Astrocyte (in vitro differentiated cells and primary cell): Measurements from ENCODE around the gene NUDT16L1. TPM values are rescaled to one million over a fixed set of nuclear protein-coding genes. Genes with fewer than 3 reads are reported as not detected.

Experiments
- DNase-seq: peaks from one replicate; pipeline ENCODE4 v3.0.0-alpha.2; 2010; ENCODE audit warnings: low read depth
- FAIRE-seq: peaks from 2 replicates; lab custom pipeline; 2011; peaks lifted over from hg19 to GRCh38; lab: Jason Lieb, UNC
- H2AFZ ChIP-seq: 2 replicates; pipeline ENCODE4 v1.6.0; 2012; ENCODE audit warnings: low read depth, low read length, inconsistent platforms
- H3K27ac ChIP-seq: 2 replicates; pipeline ENCODE4 v1.5.1; 2011; ENCODE audit warnings: low read depth, low read length, inconsistent platforms
- H3K27me3 ChIP-seq: 2 replicates; pipeline ENCODE4 v1.6.0; 2011; ENCODE audit warnings: low read length, inconsistent platforms; ENCODE audit not compliant: insufficient read depth
- H3K36me3 ChIP-seq: 2 replicates; pipeline ENCODE4 v1.5.1; 2011; ENCODE audit warnings: low read length, inconsistent platforms; ENCODE audit not compliant: insufficient read depth
- H3K4me1 ChIP-seq: 2 replicates; pipeline ENCODE4 v1.5.1; 2011; ENCODE audit warnings: low read length, inconsistent platforms; ENCODE audit not compliant: insufficient read depth
- H3K4me2 ChIP-seq: 2 replicates; pipeline ENCODE4 v1.6.0; 2012; ENCODE audit warnings: low read length, inconsistent platforms
- H3K4me3 ChIP-seq: 2 replicates; pipeline ENCODE4 v1.5.1; 2011; ENCODE audit warnings: low read depth, mild to moderate bottlenecking, low read length, inconsistent platforms; ENCODE audit not compliant: insufficient read depth
- H3K79me2 ChIP-seq: 2 replicates; pipeline ENCODE4 v1.6.0; 2012; ENCODE audit warnings: mild to moderate bottlenecking, low read length, inconsistent platforms; ENCODE audit not compliant: insufficient read depth
- H3K9ac ChIP-seq: 2 replicates; pipeline ENCODE4 v1.6.0; 2012; ENCODE audit warnings: mild to moderate bottlenecking, low read length, inconsistent platforms
- H3K9me3 ChIP-seq: 2 replicates; pipeline ENCODE4 v1.5.1; 2012; ENCODE audit warnings: low read depth, mild to moderate bottlenecking, low read length, inconsistent platforms; ENCODE audit not compliant: insufficient read depth
- H4K20me1 ChIP-seq: 2 replicates; pipeline ENCODE4 v1.6.0; 2012; ENCODE audit warnings: low read length, inconsistent platforms; ENCODE audit not compliant: insufficient read depth
- H3K27ac Mint-ChIP-seq: one replicate; pipeline ENCODE4 v1.8.0; 2021; ENCODE audit warnings: mild to moderate bottlenecking, mixed read lengths; ENCODE audit not compliant: unreplicated experiment
- H3K27me3 Mint-ChIP-seq: one replicate; pipeline ENCODE4 v1.8.0; 2021; ENCODE audit warnings: low read depth, mixed read lengths; ENCODE audit not compliant: unreplicated experiment
- H3K36me3 Mint-ChIP-seq: one replicate; pipeline ENCODE4 v1.8.0; 2021; ENCODE audit warnings: low read depth, mixed read lengths; ENCODE audit not compliant: unreplicated experiment
- H3K4me1 Mint-ChIP-seq: one replicate; pipeline ENCODE4 v1.8.0; 2021; ENCODE audit warnings: low read depth, mixed read lengths; ENCODE audit not compliant: unreplicated experiment
- H3K4me3 Mint-ChIP-seq: one replicate; pipeline ENCODE4 v1.8.0; 2021; ENCODE audit warnings: mild to moderate bottlenecking, moderate library complexity, mixed read lengths; ENCODE audit not compliant: unreplicated experiment
- H3K9me3 Mint-ChIP-seq: one replicate; pipeline ENCODE4 v1.8.0; 2021; ENCODE audit warnings: mild to moderate bottlenecking, mixed read lengths; ENCODE audit not compliant: unreplicated experiment
- EZH2 ChIP-seq: IDR thresholded peaks from 2 replicates; pipeline ENCODE4 v1.6.1; 2012; ENCODE audit warnings: mild to moderate bottlenecking, low read length, inconsistent platforms; ENCODE audit not compliant: insufficient read depth
- total RNA-seq: library from RNA; stranded (reverse); gene quantifications from 2 replicates; pipeline ENCODE4 v1.2.1, GENCODE V29; 2021
- TF ChIP-seq, protein P1 (sequence below): IDR thresholded peaks from 2 replicates; pipeline ENCODE4 v1.5.1; 2011; ENCODE audit warnings: low read depth, mild to moderate bottlenecking, inconsistent platforms, low read length, moderate library complexity; ENCODE audit not compliant: insufficient read depth

Gene NUDT16L1
- total RNA-seq, 1 donor from 2014 or later, result 42.2 TPM

- Histone ChIP-seq H3K27me3 (no peaks in the 10 kb centered on the region), H3K36me3 (peaks cover 13% of the 10 kb centered on the region), H3K79me2 (no peaks in the 10 kb centered on the region), H3K4me2 (no peak overlapping the region), H3K27ac (no peak overlapping the region), H3K9me3 (no peaks in the 10 kb centered on the region), H4K20me1 (peaks cover 15% of the 10 kb centered on the region), H3K9ac (no peak overlapping the region), H3K4me3 (no peak overlapping the region), H3K4me1 (no peaks in the 10 kb centered on the region), H2AFZ (no peak overlapping the region)
- FAIRE-seq (no peak), DNase-seq (no peak)
- Mint-ChIP-seq H3K36me3 (peaks cover 19% of the 10 kb centered on the region), H3K4me1 (peaks cover 5% of the 10 kb centered on the region), H3K27me3 (no peaks in the 10 kb centered on the region), H3K9me3 (no peaks in the 10 kb centered on the region), H3K4me3 (no peak overlapping the region), H3K27ac (no peak overlapping the region)
- TF ChIP-seq, protein P1, sequence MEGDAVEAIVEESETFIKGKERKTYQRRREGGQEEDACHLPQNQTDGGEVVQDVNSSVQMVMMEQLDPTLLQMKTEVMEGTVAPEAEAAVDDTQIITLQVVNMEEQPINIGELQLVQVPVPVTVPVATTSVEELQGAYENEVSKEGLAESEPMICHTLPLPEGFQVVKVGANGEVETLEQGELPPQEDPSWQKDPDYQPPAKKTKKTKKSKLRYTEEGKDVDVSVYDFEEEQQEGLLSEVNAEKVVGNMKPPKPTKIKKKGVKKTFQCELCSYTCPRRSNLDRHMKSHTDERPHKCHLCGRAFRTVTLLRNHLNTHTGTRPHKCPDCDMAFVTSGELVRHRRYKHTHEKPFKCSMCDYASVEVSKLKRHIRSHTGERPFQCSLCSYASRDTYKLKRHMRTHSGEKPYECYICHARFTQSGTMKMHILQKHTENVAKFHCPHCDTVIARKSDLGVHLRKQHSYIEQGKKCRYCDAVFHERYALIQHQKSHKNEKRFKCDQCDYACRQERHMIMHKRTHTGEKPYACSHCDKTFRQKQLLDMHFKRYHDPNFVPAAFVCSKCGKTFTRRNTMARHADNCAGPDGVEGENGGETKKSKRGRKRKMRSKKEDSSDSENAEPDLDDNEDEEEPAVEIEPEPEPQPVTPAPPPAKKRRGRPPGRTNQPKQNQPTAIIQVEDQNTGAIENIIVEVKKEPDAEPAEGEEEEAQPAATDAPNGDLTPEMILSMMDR, result no peak
- TF ChIP-seq EZH2, result no peak
Observed at GRCh38 chr16:4701791-4702465, 8.6 kb downstream of the NUDT16L1 start.

DNA sequence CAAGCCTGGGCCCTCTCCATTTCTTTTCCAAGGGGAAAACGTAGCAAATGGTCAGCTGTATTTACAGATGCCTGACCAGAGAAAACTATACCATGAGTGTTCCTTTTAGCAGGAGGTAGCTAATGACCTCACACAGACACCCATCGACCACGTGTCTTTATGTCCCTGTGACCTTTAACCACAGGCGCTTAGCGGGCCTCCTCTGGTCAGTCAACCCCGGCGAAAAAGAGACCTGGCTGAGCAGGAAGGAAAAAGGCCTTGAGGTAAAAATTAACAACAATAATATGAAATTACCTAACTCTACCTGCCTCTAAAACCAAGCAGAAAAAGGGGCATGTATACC lies 9.1 kb downstream of the NUDT16L1 start:
- FAIRE-seq, result no peak
- Mint-ChIP-seq H3K27ac (no peak overlapping the region), H3K36me3 (peaks cover 21% of the 10 kb centered on the region), H3K9me3 (no peaks in the 10 kb centered on the region), H3K27me3 (no peaks in the 10 kb centered on the region), H3K4me1 (peaks cover 6% of the 10 kb centered on the region), H3K4me3 (no peak overlapping the region)
- Histone ChIP-seq H3K4me1 (no peaks in the 10 kb centered on the region), H3K4me3 (no peak overlapping the region), H3K27ac (no peak overlapping the region), H2AFZ (no peak overlapping the region), H3K27me3 (no peaks in the 10 kb centered on the region), H3K79me2 (no peaks in the 10 kb centered on the region), H3K9me3 (no peaks in the 10 kb centered on the region), H4K20me1 (peaks cover 15% of the 10 kb centered on the region), H3K36me3 (peaks cover 13% of the 10 kb centered on the region), H3K9ac (no peak overlapping the region), H3K4me2 (no peak overlapping the region)
- TF ChIP-seq, protein P1, result no peak
- no peak for TF ChIP-seq EZH2
- no peak for DNase-seq

GRCh38 chr16:4703906-4704305 lies 10.5 kb downstream of the NUDT16L1 start:
- no peaks in the 10 kb centered on the region for H3K4me1 ChIP-seq
- FAIRE-seq (no peak), DNase-seq (no peak)
- no peak overlapping the region for H3K9ac ChIP-seq
- H3K36me3 ChIP-seq, result peaks cover 13% of the 10 kb centered on the region
- H3K4me3 ChIP-seq, result no peak overlapping the region
- Mint-ChIP-seq H3K9me3 (no peaks in the 10 kb centered on the region), H3K27ac (no peak overlapping the region), H3K27me3 (no peaks in the 10 kb centered on the region), H3K4me3 (no peak overlapping the region), H3K36me3 (peaks cover 23% of the 10 kb centered on the region), H3K4me1 (peaks cover 6% of the 10 kb centered on the region)
- H2AFZ ChIP-seq, result no peak overlapping the region
- peaks cover 15% of the 10 kb centered on the region for H4K20me1 ChIP-seq
- H3K4me2 ChIP-seq, result no peak overlapping the region
- no peaks in the 10 kb centered on the region for H3K27me3 ChIP-seq
- H3K27ac ChIP-seq, result no peak overlapping the region
- H3K79me2 ChIP-seq, result no peaks in the 10 kb centered on the region
- no peaks in the 10 kb centered on the region for H3K9me3 ChIP-seq
- TF ChIP-seq EZH2, result no peak
- TF ChIP-seq, protein P1, result no peak
